ENCODE measurements around the gene ALG12. TPM values are rescaled to one million over a fixed set of nuclear protein-coding genes. Genes with fewer than 3 reads are reported as not detected.

Gene ALG12
- total RNA-seq, 1 donor from 2014 or later: 16.4 TPM

GRCh38 chr22:49921508-49922278, 3.5 kb upstream of the ALG12 start:
- DNase-seq (ENCODE audit: low read depth): no peak
- no peak for TF ChIP-seq CTCF (conservative IDR thresholded peaks at IDR 0.05; ENCODE audit: low read depth, low read length)
- no peak overlapping the region for H3K4me3 ChIP-seq (ENCODE audit: low read depth, low read length)

GRCh38 chr22:49920859-49921258, 2.6 kb upstream of the ALG12 start:
- no peak for TF ChIP-seq CTCF (conservative IDR thresholded peaks at IDR 0.05; ENCODE audit: low read depth, low read length)
- H3K4me3 ChIP-seq (ENCODE audit: low read depth, low read length): no peak overlapping the region
- no peak for DNase-seq (ENCODE audit: low read depth)

- DNase-seq (ENCODE audit: low read depth): no peak
- H3K4me3 ChIP-seq (ENCODE audit: low read depth, low read length): peak overlapping the region; percentile 87
- no peak for TF ChIP-seq CTCF (conservative IDR thresholded peaks at IDR 0.05; ENCODE audit: low read depth, low read length)
Measured at GRCh38 chr22:49918911-49919881, 958 bp upstream of the ALG12 start.

DNA sequence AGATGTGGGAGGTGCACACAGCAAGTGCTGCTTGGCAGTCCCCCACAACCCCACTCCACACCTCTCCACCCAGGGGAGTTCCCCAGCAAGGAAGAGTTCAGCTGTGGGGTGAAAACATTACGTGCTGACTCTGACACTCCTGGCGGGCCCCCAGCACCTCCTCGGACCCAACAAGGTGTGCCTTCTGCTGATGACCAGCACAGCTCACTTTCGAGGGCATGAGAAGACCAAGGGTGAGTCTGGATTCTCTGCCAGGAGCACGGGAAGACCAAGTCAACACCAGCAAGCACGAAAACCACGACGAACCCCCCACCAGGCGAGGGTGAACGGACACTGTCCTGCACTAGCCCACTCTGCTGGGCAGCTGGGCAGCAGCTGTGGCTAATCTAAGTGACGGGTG, 1.4 kb downstream of the ALG12 start:
- no peak for TF ChIP-seq CTCF (conservative IDR thresholded peaks at IDR 0.05; ENCODE audit: low read depth, low read length)
- no peak overlapping the region for H3K4me3 ChIP-seq (ENCODE audit: low read depth, low read length)
- no peak for DNase-seq (ENCODE audit: low read depth)

DNA sequence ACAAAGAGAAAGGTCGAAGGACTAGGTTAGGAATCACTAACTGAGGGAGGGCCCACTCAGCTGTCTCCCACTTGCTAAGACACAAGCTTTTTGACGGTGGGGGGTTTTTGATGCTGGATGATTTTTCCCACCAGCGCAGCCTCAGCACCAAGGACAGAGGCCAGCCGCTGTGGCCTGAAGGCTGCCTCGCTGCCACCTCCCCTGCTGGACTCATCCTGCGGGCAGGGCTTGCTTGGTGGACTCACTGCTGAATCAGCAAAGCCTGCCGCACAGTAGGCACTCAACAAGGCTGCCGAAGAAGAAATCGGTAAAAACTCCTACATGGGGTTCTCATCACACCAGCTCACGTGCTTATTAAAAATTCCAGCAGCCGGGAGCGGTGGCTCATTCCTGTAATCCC, 2.6 kb downstream of the ALG12 start:
- H3K4me3 ChIP-seq (ENCODE audit: low read depth, low read length): no peak overlapping the region
- no peak for TF ChIP-seq CTCF (conservative IDR thresholded peaks at IDR 0.05; ENCODE audit: low read depth, low read length)
- no peak for DNase-seq (ENCODE audit: low read depth)

GRCh38 chr22:49914256-49914655, 4.0 kb downstream of the ALG12 start:
- H3K4me3 ChIP-seq (ENCODE audit: low read depth, low read length): no peak overlapping the region
- no peak for TF ChIP-seq CTCF (conservative IDR thresholded peaks at IDR 0.05; ENCODE audit: low read depth, low read length)
- no peak for DNase-seq (ENCODE audit: low read depth)
